HG02763 (cell line): ENCODE measurements around the gene PPM1D.
A peak's percentile ranks its signal among the peaks of the same experiment; 100 is the strongest.
"Not testable (repeated sequence)": the region's sequence is repeated elsewhere in the genome, so short reads cannot be mapped to it uniquely, and the experiment has no call there.

Experiments used
- ATAC-seq: cut with Tn5 transposase; IDR thresholded peaks from one replicate; pipeline ENCODE4 v1.9.1; 2021; ENCODE audit warnings: mild to moderate bottlenecking, moderate library complexity; ENCODE audit not compliant: unreplicated experiment

The PPM1D gene

DNA sequence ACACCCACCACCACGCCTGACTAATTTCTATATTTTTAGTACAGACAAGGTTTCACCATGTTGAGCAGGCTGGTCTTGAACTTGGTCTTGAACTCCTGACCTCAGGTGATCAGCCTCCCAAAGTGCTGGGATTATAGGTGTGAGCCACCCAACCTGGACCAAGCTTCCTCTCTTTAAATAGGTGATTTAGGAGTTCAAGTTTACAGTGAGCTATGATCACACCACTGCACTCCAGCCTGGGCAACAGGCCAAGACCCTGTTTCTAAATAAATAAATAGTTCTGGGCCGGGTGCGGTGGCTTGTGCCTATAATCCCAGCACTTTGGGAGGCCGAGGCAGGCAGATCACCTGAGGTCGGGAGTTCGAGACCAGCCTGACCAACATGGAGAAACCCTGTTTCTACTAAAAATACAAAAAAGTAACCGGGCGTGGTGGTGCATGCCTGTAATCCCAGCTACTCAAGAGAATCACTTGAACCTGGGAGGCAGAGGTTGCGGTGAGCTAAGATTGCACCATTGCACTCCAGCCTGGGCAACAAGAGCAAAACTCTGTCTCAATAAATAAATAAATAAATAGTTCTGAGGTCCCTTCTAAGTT lies 6.5 kb upstream of the PPM1D start:
- not testable (repeated sequence) for ATAC-seq

DNA sequence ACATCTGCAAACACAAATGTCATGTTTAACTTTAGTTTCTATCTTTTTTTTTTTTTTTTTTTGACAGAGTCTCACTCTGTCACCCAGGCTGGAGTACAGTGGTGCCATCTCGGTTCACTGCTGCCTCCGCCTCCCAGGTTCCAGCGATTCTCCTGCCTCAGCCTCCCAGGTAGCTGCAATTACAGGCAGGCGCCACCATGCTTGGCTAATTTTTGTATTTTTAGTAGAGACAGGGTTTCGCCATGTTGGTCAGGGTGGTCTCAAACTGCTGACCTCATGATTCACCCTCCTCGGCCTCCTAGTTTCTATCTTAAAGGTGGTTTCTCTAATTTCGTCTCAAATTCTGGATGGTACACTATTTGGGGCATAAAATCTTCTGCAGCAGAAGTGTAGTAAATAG lies 5.8 kb upstream of the PPM1D start:
- not testable (repeated sequence) for ATAC-seq

DNA sequence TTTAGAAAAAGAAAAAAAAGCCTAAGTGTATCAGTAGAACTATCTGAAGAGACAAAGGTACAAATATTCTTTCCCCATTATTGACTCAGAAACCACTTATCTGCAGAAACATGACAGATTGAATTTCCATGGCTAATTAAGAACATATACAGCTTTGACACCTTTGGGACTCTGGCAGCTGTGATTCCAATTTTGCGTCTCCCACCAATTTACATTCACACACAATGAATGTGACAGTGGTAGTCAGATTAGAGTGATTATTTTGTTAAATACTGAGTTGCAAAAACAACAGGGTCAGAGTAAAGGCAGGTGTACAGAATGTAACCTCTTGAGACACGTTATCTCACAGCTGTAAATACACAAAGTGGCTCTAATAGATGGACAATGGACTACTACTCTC lies 5.3 kb upstream of the PPM1D start:
- no peak for ATAC-seq

DNA sequence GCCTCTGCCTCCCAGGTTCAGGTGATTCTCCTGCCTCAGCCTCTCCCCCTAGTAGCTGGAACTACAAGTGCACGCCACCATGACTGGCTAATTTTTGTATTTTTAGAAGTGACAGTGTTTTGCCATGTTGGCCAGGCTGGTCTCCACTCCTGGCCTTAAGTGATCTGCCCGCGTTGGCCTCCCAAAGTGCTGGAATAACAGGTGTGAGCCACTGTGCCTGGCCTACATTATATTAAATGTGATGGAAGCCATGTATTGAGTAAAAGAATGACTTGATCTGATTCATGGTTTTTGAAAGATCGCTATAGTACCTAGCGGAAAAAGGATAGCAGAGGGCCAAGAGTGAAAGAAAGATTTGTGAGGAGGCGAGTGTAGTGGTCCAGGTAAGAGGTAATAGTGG lies 2.7 kb upstream of the PPM1D start:
- ATAC-seq: no peak

DNA sequence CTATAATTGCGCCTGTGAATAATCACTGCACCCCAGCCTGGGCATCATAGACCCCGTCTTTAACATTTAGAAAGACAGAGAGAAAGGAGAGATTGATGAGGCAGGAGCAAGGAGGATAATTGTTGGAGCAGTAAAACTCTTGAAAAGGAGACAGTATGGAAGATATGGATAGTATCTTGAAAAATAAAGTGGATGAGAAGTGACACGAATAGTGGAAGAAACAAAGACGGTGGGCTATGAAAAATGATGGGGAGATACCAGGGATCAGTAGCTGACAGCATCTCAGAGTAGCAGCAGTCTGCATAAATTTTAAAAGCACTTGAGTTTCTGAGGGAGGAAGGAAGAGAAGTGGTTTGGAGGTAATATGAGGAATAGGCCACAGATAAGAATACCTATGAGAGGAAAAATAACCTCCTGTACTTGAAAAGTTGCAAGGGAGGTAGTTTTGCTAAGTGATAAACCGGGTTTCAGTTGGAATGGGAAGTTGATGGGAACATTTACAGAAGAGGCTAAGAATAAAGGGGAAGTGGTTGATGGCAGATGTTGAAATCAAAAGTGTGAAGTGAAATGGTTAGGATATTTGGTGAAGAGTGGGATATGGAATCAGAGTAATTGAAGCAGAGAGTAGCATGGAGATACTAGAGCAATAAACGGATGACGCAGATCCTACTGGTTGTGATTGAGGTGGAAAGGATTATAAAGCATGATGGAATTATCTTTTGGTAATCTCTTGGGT lies 1.8 kb upstream of the PPM1D start:
- ATAC-seq: no peak

DNA sequence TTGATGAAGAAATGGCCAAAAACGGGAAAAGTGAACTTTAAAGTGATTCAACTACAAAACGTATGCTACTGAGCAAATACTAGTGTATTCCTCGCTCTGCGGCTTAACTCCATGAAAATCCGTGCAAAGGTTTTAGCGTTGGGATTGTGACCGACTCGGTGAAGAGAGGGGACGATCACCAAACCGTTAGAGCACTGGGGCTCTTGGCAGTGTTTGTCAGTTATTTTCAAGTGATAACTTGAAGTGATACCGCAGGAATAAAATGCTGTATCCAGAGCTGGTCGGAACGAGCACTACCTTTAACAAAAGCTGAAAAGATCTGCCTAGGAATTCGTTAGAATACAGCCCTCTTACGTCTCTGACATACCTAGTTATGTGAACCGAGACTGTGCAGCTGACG lies 773 bp upstream of the PPM1D start:
- ATAC-seq: no peak

DNA sequence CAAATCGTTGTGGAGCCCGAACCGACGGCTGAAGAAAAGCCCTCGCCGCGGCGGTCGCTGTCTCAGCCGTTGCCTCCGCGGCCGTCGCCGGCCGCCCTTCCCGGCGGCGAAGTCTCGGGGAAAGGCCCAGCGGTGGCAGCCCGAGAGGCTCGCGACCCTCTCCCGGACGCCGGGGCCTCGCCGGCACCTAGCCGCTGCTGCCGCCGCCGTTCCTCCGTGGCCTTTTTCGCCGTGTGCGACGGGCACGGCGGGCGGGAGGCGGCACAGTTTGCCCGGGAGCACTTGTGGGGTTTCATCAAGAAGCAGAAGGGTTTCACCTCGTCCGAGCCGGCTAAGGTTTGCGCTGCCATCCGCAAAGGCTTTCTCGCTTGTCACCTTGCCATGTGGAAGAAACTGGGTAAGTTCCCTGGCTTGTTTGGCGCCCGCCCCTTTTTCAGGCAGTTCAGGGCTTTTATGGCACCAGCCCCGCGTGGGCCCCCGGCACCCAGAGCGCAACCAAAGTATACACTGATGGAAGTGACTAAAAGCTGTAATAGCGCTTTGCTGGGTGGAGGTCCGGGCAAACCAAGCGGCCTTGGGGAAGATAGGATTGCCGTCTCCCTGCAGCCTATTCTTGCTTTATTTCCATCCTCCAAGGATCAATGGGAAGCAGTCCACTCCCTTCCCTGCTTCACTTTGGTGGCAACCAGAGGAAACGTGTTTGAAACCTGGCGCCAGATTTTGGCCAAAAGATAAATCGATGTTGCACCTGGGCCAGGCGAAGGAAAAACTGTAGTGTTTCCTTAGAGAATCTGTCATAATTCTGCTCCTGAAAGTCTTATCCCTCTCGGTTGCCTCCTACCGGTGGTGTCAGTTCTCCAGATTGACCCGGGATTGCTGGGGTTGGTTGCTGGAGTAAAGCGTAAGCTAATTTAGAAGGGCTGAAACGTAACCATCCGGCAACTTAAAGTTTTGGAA lies 775 bp downstream of the PPM1D start:
- ATAC-seq: peak; percentile 14

DNA sequence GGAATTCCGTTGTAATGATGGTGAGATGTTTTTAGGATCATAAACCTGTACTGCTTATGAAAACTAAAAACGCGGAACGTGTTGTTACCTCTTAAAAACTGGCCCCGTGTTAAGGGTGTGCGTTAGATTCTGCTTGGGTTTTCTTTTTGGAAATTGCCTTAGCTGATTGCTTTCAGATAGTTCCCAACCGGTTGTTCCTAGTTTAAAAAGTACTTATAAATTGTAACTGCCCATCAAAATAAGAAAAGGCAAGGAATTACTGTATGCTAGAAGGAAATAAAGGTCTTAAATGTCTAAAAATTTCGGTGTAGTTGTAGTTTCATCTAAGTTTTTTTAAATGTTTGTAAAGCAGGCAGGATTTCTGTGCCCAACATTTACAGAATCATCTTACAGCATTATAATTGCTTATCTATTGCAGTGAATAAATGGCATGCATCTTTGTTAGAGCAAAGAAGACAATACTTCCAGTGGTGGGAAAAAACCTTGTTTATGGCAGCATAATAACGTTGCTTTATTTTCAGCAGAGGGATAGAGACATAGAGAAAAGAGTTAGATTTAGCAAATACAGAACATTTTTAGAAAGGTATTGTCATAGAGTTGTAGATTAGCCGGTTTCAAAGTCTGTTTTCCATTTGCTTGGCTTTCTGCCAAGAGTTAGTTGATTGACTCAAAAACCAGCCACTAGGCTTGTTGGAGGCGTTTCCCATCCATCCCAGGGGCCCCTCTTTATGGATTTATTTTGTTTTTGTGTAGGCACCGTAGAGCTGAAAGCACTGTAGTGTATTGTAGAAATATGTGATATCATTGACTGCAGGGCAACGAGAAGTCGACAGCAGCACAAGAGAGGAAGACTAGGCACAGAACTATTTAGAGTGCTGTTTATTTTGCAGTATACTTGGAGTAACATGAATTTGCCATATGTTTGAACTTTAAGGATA lies 1.7 kb downstream of the PPM1D start:
- ATAC-seq: no peak

DNA sequence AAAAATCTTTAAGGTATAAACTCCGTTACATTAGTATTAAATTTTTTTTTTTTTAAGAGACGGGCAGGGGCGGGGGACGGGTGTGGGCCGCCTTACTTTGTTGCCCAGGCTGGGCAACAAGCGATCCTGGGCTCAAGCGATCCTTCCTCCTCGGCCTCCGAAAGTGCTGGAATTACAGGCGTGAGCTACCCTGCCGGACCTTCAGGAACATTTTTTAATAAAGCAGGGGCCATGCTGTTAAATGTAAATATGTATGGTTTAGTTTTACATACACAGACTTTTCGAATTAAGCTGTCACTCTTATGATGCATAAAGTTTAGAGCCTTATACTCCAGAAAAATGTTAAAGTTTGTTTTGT lies 2.4 kb downstream of the PPM1D start:
- ATAC-seq: no peak

DNA sequence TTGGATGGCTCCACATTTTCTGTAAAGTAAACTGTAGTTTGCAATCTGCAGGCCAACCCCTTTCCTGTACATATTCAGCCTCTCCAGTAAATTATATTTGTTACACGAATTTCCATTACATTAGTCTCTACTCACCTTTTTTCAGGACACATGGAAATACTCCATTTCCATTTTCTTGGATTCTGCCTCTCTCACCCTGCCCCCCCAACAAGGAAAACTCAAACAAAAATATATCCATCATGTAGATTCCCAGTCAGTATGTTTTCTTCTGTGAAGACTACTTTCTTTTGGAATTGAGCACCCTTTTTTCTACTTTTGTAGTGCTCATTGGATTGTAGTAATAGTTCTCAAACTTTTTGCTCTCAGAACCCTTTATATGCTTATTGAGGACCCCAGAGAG lies 2.9 kb downstream of the PPM1D start:
- ATAC-seq: no peak

DNA sequence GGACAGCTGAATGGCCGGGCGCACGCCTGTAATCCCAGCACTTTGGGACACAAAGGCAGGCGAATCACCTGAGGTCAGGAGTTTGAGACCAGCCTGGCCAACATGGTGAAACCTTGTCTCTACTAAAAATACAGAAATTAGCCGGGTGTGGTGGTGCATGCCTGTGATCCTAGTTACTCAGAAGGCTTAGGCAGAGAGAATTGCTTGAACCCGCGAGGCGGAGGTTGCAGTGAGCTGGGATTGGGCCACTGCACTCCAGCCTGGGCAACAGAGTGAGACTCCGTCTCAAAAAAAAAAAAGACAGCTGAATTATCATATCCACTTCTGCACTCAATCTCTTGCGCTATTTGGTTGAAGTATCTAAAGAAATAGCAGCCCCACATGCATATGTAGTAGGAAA lies 3.5 kb downstream of the PPM1D start:
- not testable (repeated sequence) for ATAC-seq

DNA sequence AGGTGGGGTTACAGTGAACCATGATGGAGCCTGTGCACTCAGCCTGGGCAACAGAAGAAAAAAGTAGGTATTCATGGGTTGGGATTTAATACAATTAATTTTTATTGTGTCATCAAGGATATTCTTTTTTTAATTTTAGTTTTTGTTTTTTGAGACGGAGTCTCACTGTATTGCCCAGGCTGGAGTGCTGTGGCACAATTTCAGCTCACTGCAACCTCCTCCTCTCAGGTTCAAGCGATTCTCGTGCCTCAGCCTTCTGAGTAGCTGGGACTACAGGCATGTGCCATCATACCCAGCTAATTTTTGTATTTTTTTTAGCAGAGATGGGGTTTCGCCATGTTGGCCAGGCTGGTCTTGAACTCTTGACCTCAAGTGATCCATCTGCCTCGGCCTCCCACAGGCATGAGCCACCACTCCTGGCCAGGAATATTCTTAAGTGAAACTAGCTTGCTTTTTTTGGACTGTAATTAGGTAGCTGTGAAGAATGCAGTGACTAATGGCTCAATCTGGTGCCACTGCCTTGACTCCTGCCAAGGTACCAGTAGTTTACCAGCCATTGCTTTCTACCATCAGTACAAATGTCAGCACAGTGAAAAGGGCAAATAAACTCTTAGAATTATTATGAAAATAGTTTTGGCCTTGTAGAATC lies 4.8 kb downstream of the PPM1D start:
- ATAC-seq: no peak

DNA sequence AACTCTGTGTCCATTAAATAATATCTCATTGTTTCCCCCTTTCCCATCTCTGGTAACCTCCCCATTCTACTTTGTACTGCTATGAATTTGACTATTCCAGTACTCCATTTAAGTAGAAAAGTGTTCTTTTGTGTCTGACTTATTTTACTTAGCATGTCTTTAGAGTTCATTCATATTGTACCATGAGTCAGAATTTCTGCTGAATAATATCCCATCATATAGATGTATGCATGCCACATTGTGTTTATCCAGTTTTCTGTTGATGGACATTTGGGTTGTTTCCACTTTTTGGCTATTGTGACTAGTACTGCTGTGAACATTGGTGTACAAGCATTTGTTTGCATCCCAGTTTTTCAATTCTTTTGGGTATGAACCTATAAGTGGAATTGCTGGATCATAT lies 6.0 kb downstream of the PPM1D start:
- no peak for ATAC-seq

DNA sequence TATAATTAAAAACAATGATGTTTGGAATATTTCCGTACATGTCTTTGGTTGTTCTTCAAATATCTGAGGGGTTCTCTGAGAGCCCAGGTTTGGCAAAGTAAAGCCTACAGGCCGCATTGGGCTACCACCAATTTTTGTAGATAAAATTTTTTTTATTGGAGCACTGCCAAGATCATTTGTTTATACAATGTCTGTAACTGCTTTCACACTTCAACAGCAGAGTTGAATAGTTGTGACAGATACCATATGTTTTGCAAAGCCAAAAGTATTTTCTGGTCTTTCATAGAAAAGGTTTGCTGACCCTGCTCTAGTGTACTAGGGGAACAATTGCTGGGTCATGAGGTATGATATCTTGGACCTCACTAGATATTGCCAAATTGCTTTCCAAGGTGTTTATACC lies 10.5 kb downstream of the PPM1D start:
- no peak for ATAC-seq

DNA sequence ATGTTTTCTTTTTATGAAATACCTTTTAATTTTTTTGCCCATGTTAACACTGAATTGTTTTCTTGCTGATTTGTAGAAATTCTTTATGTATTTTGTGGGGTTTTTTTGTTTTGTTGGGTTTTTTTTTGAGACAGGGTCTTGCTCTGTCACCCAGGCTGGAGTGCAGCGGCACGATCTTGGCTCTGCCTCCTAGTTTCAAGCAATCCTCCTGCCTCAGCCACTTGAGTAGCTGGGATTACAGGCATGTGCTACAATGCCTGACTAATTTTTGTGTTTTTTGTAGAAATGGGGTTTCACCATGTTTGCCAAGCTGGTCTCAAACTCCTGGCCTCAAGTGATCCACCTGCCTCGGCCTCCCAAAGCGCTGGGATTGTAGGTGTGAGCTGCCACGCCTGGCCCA lies 11.3 kb downstream of the PPM1D start:
- not testable (repeated sequence) for ATAC-seq

DNA sequence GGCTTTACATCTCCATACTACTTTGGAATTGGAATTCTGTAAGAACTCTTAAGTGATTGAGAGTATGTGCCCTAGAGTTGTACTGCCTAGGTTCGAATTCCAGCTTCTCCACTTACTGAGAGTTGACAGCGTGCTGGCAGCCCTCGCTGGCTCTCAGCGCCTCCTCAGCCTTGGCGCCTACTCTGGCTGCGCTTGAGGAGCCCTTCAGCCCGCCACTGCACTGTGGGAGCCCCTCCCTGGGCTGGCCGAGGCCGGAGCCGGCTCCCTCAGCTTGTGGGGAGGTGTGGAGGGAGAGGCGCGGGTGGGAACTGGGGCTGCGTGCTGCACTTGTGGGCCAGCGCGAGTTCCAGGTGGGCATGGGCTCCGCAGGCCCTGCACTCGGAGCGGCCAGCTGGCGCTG lies 13.3 kb downstream of the PPM1D start:
- no peak for ATAC-seq

DNA sequence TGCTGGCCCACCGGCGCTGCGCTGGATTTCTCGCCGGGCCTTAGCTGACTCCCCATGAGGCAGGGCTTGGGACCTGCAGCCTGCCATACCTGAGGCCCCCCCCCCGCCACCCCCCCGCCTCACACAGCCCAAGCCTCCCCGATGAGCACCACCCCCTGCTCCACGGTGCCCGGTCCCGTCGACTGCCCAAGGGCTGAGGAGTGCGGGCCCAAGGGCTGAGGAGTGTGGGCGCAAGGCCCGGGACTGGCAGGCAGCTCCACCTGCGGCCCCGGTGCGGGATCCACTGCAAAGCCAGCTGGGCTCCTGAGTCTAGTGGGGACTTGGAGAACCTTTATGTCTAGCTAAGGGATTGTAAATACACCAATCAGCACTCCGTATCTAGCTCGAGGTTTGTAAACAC lies 13.8 kb downstream of the PPM1D start:
- not testable (repeated sequence) for ATAC-seq

DNA sequence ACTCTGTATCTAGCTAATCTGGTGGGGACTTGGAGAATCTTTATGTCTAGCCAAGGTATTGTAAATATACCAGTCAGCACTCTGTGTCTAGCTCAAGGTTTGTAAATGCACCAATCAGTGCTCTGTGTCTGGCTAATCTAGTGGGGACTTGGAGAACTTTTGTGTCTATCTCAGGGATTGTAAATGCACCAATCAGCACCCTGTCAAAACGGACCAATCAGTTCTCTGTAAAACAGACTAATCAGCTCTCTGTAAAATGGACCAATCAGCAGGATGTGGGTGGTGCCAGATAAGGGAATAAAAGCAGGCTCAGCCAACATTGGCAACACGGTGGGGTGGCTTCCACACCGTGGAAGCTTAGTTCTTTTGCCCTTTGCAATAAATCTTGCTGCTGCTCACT lies 14.3 kb downstream of the PPM1D start:
- ATAC-seq: not testable (repeated sequence)

DNA sequence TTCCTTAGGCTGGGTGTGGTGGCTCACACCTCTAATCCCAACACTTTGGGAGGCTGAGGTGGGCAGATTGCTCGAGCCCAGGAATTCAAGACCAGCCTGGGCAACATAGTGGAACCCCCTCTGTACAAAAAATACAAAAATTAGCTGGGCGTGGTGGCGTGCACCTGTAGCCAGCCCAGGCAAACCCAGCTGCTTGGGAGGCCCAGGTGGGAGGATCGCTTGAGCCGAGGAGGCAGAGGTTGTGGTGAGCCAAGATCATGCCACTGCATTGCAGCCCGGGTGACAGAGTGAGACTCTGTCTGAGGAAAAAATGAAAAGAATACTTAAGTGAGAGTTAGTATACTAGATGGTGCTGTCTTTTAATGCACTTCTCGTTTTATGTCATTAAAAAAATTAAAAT lies 15.1 kb downstream of the PPM1D start:
- ATAC-seq: no peak

DNA sequence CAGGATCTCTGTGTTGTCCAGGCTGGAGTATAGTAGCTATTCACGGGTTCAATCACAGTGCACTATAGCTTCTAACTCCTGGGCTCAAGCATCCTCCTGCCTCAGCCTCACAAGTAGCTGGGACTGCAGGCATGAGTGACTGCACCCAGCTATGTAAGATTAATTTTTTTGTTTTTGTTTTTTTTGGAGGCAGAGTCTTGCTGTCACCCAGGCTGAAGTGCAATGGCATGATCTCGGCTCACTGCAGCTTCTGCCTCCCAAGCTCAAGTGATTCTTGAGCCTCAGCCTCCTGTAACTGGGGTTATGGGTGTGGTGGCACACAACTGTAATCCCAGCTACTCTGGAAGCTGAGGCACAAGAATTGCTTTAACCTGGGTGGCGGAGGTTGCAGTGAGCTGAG lies 15.8 kb downstream of the PPM1D start:
- no peak for ATAC-seq
